SK-N-SH (cell line): ENCODE measurements around the gene AFAP1. TPM values are rescaled to one million over a fixed set of nuclear protein-coding genes. Genes with fewer than 3 reads are reported as not detected.
A peak's percentile ranks its signal among the peaks of the same experiment; 100 is the strongest.

Experiments used
- CTCF ChIA-PET: fragments of 300-600, 350-600 bp; formaldehyde crosslinking; extraction: SDS; loops from one replicate; lab custom pipeline; 2021; lab: Yijun Ruan, JAX
- POLR2A ChIA-PET: fragments of 350-600 bp; sonication (Branson Sonifier 250); formaldehyde crosslinking; extraction: SDS; loops from one replicate; lab custom pipeline; 2020; ENCODE audit warnings: antibody characterized with exemption, inconsistent platforms; lab: Yijun Ruan, JAX
- DNase-seq: peaks from one replicate; pipeline ENCODE4 v3.0.0; 2012
- H2AFZ ChIP-seq: fragments of 200-600 bp; sonication (generic); 2 replicates; pipeline ENCODE4 v1.8.1; 2016; ENCODE audit warnings: antibody characterized with exemption, mild to moderate bottlenecking, low read depth
- H3F3A ChIP-seq: fragments of 200-600 bp; sonication (generic); replicated peaks from 2 replicates; pipeline ENCODE3; 2016; ENCODE audit warnings: antibody characterized with exemption, mild to moderate bottlenecking; ENCODE audit not compliant: insufficient read depth
- H3K27ac ChIP-seq, 2 experiments: fragments of 200-500 bp in 1 of 2; fragments of 200-600 bp in 1 of 2; sonication (Bioruptor generic) in 1 of 2; sonication (generic), shearing (Covaris generic) in 1 of 2; 2 replicates each; pipeline versions ENCODE4 v1.5.1 to v1.6.1; 2014 to 2016; ENCODE audit warnings: low read depth in 2 of 2, inconsistent platforms in 1 of 2, low read length in 1 of 2, mild to moderate bottlenecking in 1 of 2, mixed read lengths in 1 of 2
- H3K27me3 ChIP-seq: fragments of 200-600 bp; sonication (generic), shearing (Covaris generic); 2 replicates; pipeline ENCODE4 v1.6.1; 2016; ENCODE audit warnings: mixed run types; ENCODE audit not compliant: insufficient read depth
- H3K36me3 ChIP-seq, 2 experiments: fragments of 200-500 bp in 1 of 2; fragments of 200-600 bp in 1 of 2; sonication (Bioruptor generic) in 1 of 2; sonication (generic) in 1 of 2; replicated peaks in 1 of 2; 2 replicates each; pipeline versions ENCODE3 to v1.5.1; 2014 to 2016; ENCODE audit warnings: low read length in 1 of 2, mild to moderate bottlenecking in 1 of 2; ENCODE audit not compliant: insufficient read depth in 2 of 2, control insufficient read depth in 1 of 2
- H3K4me1 ChIP-seq, 2 experiments: fragments of 200-500 bp in 1 of 2; fragments of 200-600 bp in 1 of 2; sonication (Bioruptor generic) in 1 of 2; sonication (generic), shearing (Covaris generic) in 1 of 2; 2 replicates each; pipeline versions ENCODE4 v1.5.1 to v1.6.1; 2014 to 2016; ENCODE audit warnings: low read depth in 1 of 2, low read length in 1 of 2, mixed run types in 1 of 2; ENCODE audit not compliant: insufficient read depth in 2 of 2, control insufficient read depth in 1 of 2
- H3K4me2 ChIP-seq: fragments of 200-600 bp; sonication (generic), shearing (Covaris generic); 2 replicates; pipeline ENCODE4 v1.6.1; 2017; ENCODE audit warnings: mixed run types
- H3K4me3 ChIP-seq, 2 experiments: fragments of 200-500 bp in 1 of 2; fragments of 200-600 bp in 1 of 2; sonication (Bioruptor generic) in 1 of 2; sonication (generic), shearing (Covaris generic) in 1 of 2; 2 replicates each; pipeline versions ENCODE4 v1.5.1 to v1.8.1; 2014 to 2016; ENCODE audit warnings: low read depth in 2 of 2, inconsistent platforms in 1 of 2, low read length in 1 of 2, mild to moderate bottlenecking in 1 of 2, mixed read lengths in 1 of 2, moderate library complexity in 1 of 2
- H3K79me2 ChIP-seq: fragments of 200-600 bp; sonication (generic); 2 replicates; pipeline ENCODE4 v1.8.1; 2017; ENCODE audit warnings: mild to moderate bottlenecking; ENCODE audit not compliant: insufficient read depth
- H3K9ac ChIP-seq: fragments of 200-600 bp; sonication (generic); 2 replicates; pipeline ENCODE4 v1.6.1; 2017; ENCODE audit warnings: mixed run types
- H3K9me2 ChIP-seq: fragments of 200-600 bp; sonication (generic); 2 replicates; pipeline ENCODE4 v1.6.1; 2017; ENCODE audit warnings: mixed run types
- H3K9me3 ChIP-seq: fragments of 200-600 bp; sonication (generic); 2 replicates; pipeline ENCODE4 v1.6.1; 2017; ENCODE audit warnings: mixed run types, mild to moderate bottlenecking, moderate library complexity
- H4K20me1 ChIP-seq: fragments of 200-600 bp; sonication (generic); 2 replicates; pipeline ENCODE4 v1.6.1; 2017; ENCODE audit warnings: mild to moderate bottlenecking, mixed run types; ENCODE audit not compliant: insufficient read depth
- CHD2 ChIP-seq: fragments of 150-350 bp; IDR thresholded peaks from 2 replicates; pipeline ENCODE4 v1.6.1; 2018; ENCODE audit warnings: low read length; ENCODE audit not compliant: partially characterized antibody
- EZH2phosphoT487 ChIP-seq: fragments of 200-600 bp; sonication (generic); IDR thresholded peaks from 2 replicates; pipeline ENCODE4 v1.6.1; 2017; ENCODE audit warnings: low read depth, mixed run types, mild to moderate bottlenecking, antibody characterized with exemption, moderate library complexity, borderline replicate concordance
- FOSL2 ChIP-seq: IDR thresholded peaks from 2 replicates; pipeline ENCODE4 v1.4.0; 2012; ENCODE audit warnings: low read depth, mild to moderate bottlenecking, moderate library complexity, borderline replicate concordance
- FOXJ3 ChIP-seq: sonication (generic); formaldehyde crosslinking; IDR thresholded peaks from 2 replicates; pipeline ENCODE4 v1.5.1; 2020; ENCODE audit warnings: mild to moderate bottlenecking, missing genetic modification reagents
- FOXM1 ChIP-seq: IDR thresholded peaks from 2 replicates; pipeline ENCODE4 v1.4.0; 2012; ENCODE audit warnings: low read depth, mild to moderate bottlenecking
- GABPA ChIP-seq: IDR thresholded peaks from 2 replicates; pipeline ENCODE4 v1.4.0; 2012; ENCODE audit warnings: low read depth, mild to moderate bottlenecking
- GATA2 ChIP-seq: sonication (generic); formaldehyde crosslinking; IDR thresholded peaks from 2 replicates; pipeline ENCODE4 v1.5.0; 2020; ENCODE audit warnings: mild to moderate bottlenecking, missing genetic modification reagents
- JUND ChIP-seq: IDR thresholded peaks from 2 replicates; pipeline ENCODE4 v1.4.0; 2012
- MXI1 ChIP-seq: IDR thresholded peaks from 2 replicates; pipeline ENCODE4 v1.6.1; 2012; ENCODE audit warnings: mild to moderate bottlenecking, low read depth, low read length, improper control_type of control experiment
- NFIC ChIP-seq: IDR thresholded peaks from 2 replicates; pipeline ENCODE4 v1.4.0; 2012; ENCODE audit warnings: borderline replicate concordance
- PBX3 ChIP-seq: IDR thresholded peaks from 2 replicates; pipeline ENCODE4; 2012
- RAD21 ChIP-seq: IDR thresholded peaks from 2 replicates; pipeline ENCODE4 v1.6.1; 2012; ENCODE audit warnings: mild to moderate bottlenecking, low read length
- RCOR1 ChIP-seq: fragments of 150-350 bp; IDR thresholded peaks from 2 replicates; pipeline ENCODE4 v1.6.1; 2017; ENCODE audit warnings: antibody characterized with exemption, low read length
- RFX5 ChIP-seq: IDR thresholded peaks from 2 replicates; pipeline ENCODE4 v1.6.1; 2012; ENCODE audit warnings: mild to moderate bottlenecking, improper control_type of control experiment, low read length
- RXRA ChIP-seq: IDR thresholded peaks from 2 replicates; pipeline ENCODE4 v1.4.0; 2012; ENCODE audit warnings: low read depth, mild to moderate bottlenecking, borderline replicate concordance
- SIN3A ChIP-seq: IDR thresholded peaks from 2 replicates; pipeline ENCODE4 v1.6.1; 2012; ENCODE audit warnings: low read depth, mild to moderate bottlenecking, low read length, moderate library complexity, borderline replicate concordance
- SMC3 ChIP-seq: IDR thresholded peaks from 2 replicates; pipeline ENCODE4 v1.6.1; 2012; ENCODE audit warnings: low read depth, low read length, improper control_type of control experiment
- TAF1 ChIP-seq: IDR thresholded peaks from 2 replicates; pipeline ENCODE4 v1.6.1; 2012; ENCODE audit warnings: low read depth, mild to moderate bottlenecking, low read length, moderate library complexity, borderline replicate concordance
- TCF12 ChIP-seq: IDR thresholded peaks from 2 replicates; pipeline ENCODE4 v1.4.0; 2012
- TEAD4 ChIP-seq: IDR thresholded peaks from 2 replicates; pipeline ENCODE4 v1.4.0; 2012; ENCODE audit warnings: mild to moderate bottlenecking, borderline replicate concordance; ENCODE audit not compliant: insufficient read depth
- USF1 ChIP-seq: IDR thresholded peaks from 2 replicates; pipeline ENCODE4 v1.4.0; 2012; ENCODE audit warnings: low read depth, borderline replicate concordance
- USF2 ChIP-seq: fragments of 150-350 bp; IDR thresholded peaks from 2 replicates; pipeline ENCODE4 v1.6.1; 2017; ENCODE audit warnings: antibody characterized with exemption, low read length, low read depth, borderline replicate concordance
- YY1 ChIP-seq: IDR thresholded peaks from 2 replicates; pipeline ENCODE4 v1.4.0; 2012; ENCODE audit warnings: low read depth, mild to moderate bottlenecking
- ZBTB33 ChIP-seq: IDR thresholded peaks from 2 replicates; pipeline ENCODE4 v1.4.0; 2012; ENCODE audit warnings: low read depth, borderline replicate concordance
- WGBS: methylation state at CpG from one replicate; pipeline ENCODE4 v1.1.6; 2017; ENCODE audit warnings: low lambda C conversion rate; 5-methylcytosine and 5-hydroxymethylcytosine counted together
- polyA plus RNA-seq, 3 experiments: library from polyadenylated mRNA; depleted of rRNA; stranded (reverse); fragments of >200 nt; gene quantifications; 2 replicates each; pipeline ENCODE4 v1.2.3, GENCODE V29; 2012
- TF ChIP-seq, protein P1 (sequence below): IDR thresholded peaks from 2 replicates; pipeline ENCODE4 v1.4.0; 2012; ENCODE audit warnings: low read depth
- TF ChIP-seq, protein P2 (sequence below): fragments of 150-350 bp; IDR thresholded peaks from 2 replicates; pipeline ENCODE4 v1.6.1; 2016; ENCODE audit warnings: mild to moderate bottlenecking, low read depth, low read length
- TF ChIP-seq, protein P3 (sequence below): fragments of 200-600 bp; sonication (generic); IDR thresholded peaks from 2 replicates; pipeline ENCODE4 v1.6.1; 2017; ENCODE audit warnings: antibody characterized with exemption, mild to moderate bottlenecking, moderate library complexity

The AFAP1 gene
- polyA plus RNA-seq, 1 of the 3 experiments (the other 2 are of a cell fraction) = 67.9 TPM

- ChIA-PET CTCF (interaction anchor here (1.0 to 4.5 kb wide), 7 partner anchors 16 to 77 kb away, joined by 3 to 33 read pairs (median 5); partner anchors contain the start of gene AFAP1), POLR2A (interaction anchor here (0.7 kb wide), 1 partner anchor 15 kb away, joined by 3 read pairs; no protein-coding TSS in a partner anchor)
- peaks cover 47 to 70% of the 10 kb centered on the region in 2 experiments for H3K4me1 ChIP-seq
- H3F3A ChIP-seq = peaks cover 61% of the 10 kb centered on the region
- peak overlapping the region; percentile 91 to 93 for H3K27ac ChIP-seq
- H3K9me2 ChIP-seq = no peaks in the 10 kb centered on the region
- H2AFZ ChIP-seq = no peak overlapping the region
- H3K4me2 ChIP-seq = peak overlapping the region; percentile 49
- H3K9me3 ChIP-seq = no peaks in the 10 kb centered on the region
- WGBS = 50% methylated on average over 6 of the region's 6 CpGs
- H3K27me3 ChIP-seq = no peaks in the 10 kb centered on the region
- H3K79me2 ChIP-seq = peaks cover 100% of the 10 kb centered on the region
- peak overlapping the region; percentile 54; the same call in 1 of the 2 replicates for H3K9ac ChIP-seq
- H4K20me1 ChIP-seq = peaks cover 57% of the 10 kb centered on the region; the same call in 1 of the 2 replicates
- no peak overlapping the region for H3K4me3 ChIP-seq
- peak; percentile 51 for DNase-seq
- H3K36me3 ChIP-seq = peaks cover 0 to 14% of the 10 kb centered on the region in 2 experiments
- TF ChIP-seq SIN3A (no peak), TCF12 (peak; percentile 69; the same call in 1 of the 2 replicates), RCOR1 (peak; percentile 100), GABPA (no peak), PBX3 (peak; percentile 41), EZH2phosphoT487 (no peak), RXRA (no peak), JUND (no peak), YY1 (no peak), ZBTB33 (no peak), SMC3 (no peak), RAD21 (no peak), NFIC (no peak), FOXJ3 (CRISPR knock-in tag) (peak; percentile 80), GATA2 (CRISPR knock-in tag) (peak; percentile 91), FOSL2 (no peak), USF1 (no peak), USF2 (no peak), TAF1 (no peak), CHD2 (peak; percentile 60), FOXM1 (no peak), TEAD4 (no peak), RFX5 (no peak), MXI1 (no peak)
- TF ChIP-seq, protein P1, sequence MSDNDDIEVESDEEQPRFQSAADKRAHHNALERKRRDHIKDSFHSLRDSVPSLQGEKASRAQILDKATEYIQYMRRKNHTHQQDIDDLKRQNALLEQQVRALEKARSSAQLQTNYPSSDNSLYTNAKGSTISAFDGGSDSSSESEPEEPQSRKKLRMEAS = no peak
- TF ChIP-seq, protein P2, sequence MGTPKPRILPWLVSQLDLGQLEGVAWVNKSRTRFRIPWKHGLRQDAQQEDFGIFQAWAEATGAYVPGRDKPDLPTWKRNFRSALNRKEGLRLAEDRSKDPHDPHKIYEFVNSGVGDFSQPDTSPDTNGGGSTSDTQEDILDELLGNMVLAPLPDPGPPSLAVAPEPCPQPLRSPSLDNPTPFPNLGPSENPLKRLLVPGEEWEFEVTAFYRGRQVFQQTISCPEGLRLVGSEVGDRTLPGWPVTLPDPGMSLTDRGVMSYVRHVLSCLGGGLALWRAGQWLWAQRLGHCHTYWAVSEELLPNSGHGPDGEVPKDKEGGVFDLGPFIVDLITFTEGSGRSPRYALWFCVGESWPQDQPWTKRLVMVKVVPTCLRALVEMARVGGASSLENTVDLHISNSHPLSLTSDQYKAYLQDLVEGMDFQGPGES = no peak
- TF ChIP-seq, protein P3, sequence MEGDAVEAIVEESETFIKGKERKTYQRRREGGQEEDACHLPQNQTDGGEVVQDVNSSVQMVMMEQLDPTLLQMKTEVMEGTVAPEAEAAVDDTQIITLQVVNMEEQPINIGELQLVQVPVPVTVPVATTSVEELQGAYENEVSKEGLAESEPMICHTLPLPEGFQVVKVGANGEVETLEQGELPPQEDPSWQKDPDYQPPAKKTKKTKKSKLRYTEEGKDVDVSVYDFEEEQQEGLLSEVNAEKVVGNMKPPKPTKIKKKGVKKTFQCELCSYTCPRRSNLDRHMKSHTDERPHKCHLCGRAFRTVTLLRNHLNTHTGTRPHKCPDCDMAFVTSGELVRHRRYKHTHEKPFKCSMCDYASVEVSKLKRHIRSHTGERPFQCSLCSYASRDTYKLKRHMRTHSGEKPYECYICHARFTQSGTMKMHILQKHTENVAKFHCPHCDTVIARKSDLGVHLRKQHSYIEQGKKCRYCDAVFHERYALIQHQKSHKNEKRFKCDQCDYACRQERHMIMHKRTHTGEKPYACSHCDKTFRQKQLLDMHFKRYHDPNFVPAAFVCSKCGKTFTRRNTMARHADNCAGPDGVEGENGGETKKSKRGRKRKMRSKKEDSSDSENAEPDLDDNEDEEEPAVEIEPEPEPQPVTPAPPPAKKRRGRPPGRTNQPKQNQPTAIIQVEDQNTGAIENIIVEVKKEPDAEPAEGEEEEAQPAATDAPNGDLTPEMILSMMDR = no peak
Measured at GRCh38 chr4:7879127-7879526, 60.5 kb downstream of the AFAP1 start.
